GM10248 (cell line): ENCODE data around the gene LRRC66.

Experiments
- CTCF ChIA-PET: fragments of 300-600 bp; sonication (Branson Sonifier 250); formaldehyde crosslinking; extraction: SDS; loops from one replicate; lab custom pipeline; 2021; ENCODE audit warnings: antibody characterized with exemption; lab: Yijun Ruan, JAX
- POLR2A ChIA-PET: fragments of 350-650 bp; sonication (Branson Sonifier 250); formaldehyde crosslinking; extraction: SDS; loops from one replicate; lab custom pipeline; 2020; ENCODE audit warnings: antibody characterized with exemption; lab: Yijun Ruan, JAX
- DNase-seq: peaks from one replicate; pipeline ENCODE4 v3.0.0; 2012; ENCODE audit errors: extremely low spot score
- TF ChIP-seq, protein P1 (sequence below): IDR thresholded peaks from 2 replicates; pipeline ENCODE4 v1.5.1; 2012; ENCODE audit warnings: mild to moderate bottlenecking, low read depth; ENCODE audit errors: extremely low read depth, missing control alignments, control extremely low read depth

LRRC66 gene

DNA sequence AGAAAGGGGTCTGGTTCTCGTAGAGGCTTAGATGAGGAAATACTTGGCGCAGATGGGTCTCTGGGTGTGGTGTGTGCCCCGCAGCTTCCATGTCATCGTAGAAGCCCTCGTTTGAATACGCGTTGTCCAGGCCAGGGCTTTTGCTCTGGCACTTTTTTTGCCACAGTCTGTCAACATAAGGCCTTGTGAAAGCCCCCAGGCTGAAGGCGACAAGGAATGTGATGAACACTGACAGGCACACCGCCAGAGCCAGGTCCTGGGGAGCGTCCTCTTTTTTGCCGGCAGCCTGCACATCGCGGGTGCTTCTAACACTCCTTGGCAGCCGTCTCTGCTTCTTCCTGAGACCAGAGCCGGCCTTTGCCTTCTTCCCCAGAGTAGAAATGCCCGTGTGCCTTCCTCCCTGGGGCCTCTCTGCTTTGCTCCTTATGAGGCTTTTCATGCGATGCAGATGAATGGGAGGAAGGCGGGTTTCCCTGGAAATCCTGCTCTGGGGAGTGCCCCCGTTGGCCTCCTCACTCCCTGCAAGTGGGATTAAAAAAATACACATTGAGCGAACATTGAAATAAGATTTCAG, 24.4 kb downstream of the LRRC66 start:
- POLR2A ChIA-PET = no interaction called here
- CTCF ChIA-PET = no interaction called here
- TF ChIP-seq, protein P1, sequence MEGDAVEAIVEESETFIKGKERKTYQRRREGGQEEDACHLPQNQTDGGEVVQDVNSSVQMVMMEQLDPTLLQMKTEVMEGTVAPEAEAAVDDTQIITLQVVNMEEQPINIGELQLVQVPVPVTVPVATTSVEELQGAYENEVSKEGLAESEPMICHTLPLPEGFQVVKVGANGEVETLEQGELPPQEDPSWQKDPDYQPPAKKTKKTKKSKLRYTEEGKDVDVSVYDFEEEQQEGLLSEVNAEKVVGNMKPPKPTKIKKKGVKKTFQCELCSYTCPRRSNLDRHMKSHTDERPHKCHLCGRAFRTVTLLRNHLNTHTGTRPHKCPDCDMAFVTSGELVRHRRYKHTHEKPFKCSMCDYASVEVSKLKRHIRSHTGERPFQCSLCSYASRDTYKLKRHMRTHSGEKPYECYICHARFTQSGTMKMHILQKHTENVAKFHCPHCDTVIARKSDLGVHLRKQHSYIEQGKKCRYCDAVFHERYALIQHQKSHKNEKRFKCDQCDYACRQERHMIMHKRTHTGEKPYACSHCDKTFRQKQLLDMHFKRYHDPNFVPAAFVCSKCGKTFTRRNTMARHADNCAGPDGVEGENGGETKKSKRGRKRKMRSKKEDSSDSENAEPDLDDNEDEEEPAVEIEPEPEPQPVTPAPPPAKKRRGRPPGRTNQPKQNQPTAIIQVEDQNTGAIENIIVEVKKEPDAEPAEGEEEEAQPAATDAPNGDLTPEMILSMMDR = no peak
- DNase-seq = no peak

DNA sequence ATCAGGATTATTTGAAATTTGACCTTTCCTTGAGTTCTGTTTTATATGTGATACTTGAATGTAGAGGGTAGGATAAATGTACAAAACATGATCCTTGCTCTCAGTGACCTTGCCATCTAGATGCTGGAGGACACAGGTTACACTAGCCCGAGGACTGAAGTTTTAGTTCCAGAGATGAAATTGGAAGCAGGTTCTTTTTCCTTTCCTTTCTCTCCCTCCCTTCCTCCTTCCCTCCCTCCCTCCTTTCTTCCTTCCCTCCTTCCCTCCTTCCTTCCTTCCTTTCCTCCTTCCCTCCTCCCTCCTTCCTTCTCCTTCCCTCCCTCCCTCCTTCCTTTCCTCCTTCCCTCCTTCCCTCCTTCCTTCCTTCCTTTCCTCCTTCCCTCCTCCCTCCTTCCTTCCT, 54.3 kb downstream of the LRRC66 start:
- no peak for DNase-seq
- POLR2A ChIA-PET = no interaction called here
- CTCF ChIA-PET = no interaction called here
- TF ChIP-seq, protein P1 = no peak

DNA sequence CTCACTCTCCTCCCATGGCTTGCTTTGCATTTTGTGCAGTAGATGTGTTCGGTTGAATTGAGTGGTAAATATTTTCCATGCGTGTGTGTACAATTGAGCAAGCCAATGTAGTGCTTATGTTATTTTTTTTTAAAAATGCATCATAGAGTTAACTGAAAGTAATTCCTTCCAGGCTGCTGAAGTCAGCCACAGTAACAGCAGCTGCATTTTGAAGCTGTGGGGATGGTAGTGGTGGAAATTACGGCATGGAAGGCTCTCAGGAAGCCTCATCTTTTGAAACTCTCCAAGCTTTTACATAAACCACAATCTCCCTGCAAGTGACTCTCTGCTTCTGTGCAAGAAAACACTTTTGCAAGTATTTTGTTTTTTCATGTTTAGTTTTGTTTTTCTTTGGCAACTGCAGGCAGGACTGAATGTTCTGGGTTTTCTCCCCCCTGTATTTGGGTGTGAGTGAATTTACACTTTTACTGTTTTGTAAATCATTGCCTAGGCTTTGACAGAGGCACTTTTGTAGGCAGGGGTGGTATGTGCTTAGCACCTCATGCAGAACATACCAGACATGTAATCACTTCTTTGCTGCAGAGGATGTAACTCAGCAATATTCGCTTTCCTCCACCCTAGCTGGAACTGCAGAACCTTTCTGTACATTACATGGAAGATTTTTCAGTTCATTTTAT, 56.2 kb downstream of the LRRC66 start:
- TF ChIP-seq, protein P1 = no peak
- DNase-seq = no peak
- POLR2A ChIA-PET = no interaction called here
- CTCF ChIA-PET = interaction anchor here (1.7 kb wide), 1 partner anchor 8 kb away, joined by 4 read pairs; no protein-coding TSS in a partner anchor

DNA sequence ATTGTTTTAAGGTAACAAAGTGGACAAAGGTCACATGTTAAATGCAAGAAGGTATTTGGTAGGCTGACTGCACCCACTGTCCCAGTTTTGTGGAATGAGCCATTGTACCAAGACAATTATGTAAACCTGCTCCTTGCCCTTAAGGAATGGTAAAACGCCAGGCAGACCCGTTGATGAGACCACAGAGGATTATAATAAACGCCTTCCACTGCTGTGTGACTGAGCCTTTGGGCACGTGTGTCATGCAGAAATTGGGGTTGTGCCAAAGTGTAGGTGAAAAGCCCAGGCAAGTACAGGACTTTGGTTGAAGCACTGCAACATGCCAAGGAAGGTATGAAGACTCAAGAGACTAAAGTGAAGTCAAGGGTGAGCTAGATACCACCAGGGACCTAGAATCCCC, 59.7 kb downstream of the LRRC66 start:
- CTCF ChIA-PET = no interaction called here
- DNase-seq = no peak
- POLR2A ChIA-PET = no interaction called here
- TF ChIP-seq, protein P1 = no peak

DNA sequence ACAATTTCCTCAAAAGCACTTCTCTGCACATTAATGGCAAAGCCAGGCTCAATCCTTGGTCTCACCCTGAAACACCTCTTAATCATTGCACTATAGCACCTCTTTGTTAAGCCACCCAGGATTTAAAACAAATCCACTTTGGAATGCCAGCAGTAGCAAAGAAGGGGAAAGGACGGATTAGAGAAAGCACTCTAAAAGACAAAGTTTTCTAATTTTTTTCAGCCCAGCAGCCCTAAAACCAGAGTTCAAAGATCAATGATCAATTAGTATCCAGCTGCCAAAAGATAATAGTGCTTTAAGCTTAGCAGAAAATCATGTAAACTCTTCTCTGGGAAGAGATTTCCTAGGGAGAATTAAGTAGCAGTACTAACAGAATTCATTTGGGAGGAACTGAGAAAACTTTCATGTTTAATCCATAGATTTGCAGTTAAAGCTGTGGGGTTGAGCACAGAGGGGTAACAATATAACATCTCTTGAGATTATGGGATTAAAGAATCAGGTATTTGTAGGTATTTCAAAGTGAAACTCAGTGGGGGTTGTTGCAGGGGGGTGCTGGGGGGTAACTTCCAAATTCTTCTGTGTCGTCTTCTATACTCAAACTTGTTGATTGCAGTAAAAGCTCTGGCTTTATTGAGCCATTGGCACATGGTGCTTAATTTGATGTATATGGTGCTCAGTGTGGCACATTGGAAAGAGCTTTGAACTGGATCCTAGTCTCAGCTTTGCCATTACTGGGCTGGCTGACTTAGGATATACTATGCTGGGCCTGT, 61.8 kb downstream of the LRRC66 start:
- ChIA-PET CTCF (interaction anchor here (0.9 to 1.5 kb wide), 3 partner anchors 12 to 61 kb away, joined by 3 to 4 read pairs (median 3); no protein-coding TSS in a partner anchor), POLR2A (no interaction called here)
- no peak for DNase-seq
- TF ChIP-seq, protein P1 = no peak
